GM23338 (cell line): ENCODE data around the gene ATP9B. TPM values are rescaled to one million over a fixed set of nuclear protein-coding genes. Genes with fewer than 3 reads are reported as not detected.

Experiments
- ATAC-seq: fragments of 200-7000 bp; cut with Tn5 transposase; 3 replicates; pipeline ENCODE4 v1.9.1; 2020
- DNase-seq: peaks from one replicate; pipeline ENCODE4 v3.0.0-alpha.2; 2015; ENCODE audit warnings: low spot score
- H2AFZ ChIP-seq: fragments of 200-600 bp; sonication (generic); 2 replicates; pipeline ENCODE4 v1.8.0; 2016; ENCODE audit warnings: antibody characterized with exemption, mild to moderate bottlenecking, moderate library complexity
- H3F3A ChIP-seq: fragments of 200-600 bp; sonication (generic); replicated peaks from 2 replicates; pipeline ENCODE4 v1.8.0; 2017; ENCODE audit warnings: antibody characterized with exemption, mixed run types, low read depth
- H3K27ac ChIP-seq: fragments of 200-600 bp; sonication (generic); 2 replicates; pipeline ENCODE4 v1.6.1; 2016; ENCODE audit warnings: low read depth
- H3K27me3 ChIP-seq: fragments of 200-600 bp; sonication (generic); 2 replicates; pipeline ENCODE4 v1.8.0; 2016; ENCODE audit warnings: mild to moderate bottlenecking, mixed run types, moderate library complexity; ENCODE audit not compliant: insufficient read depth
- H3K36me3 ChIP-seq: fragments of 200-600 bp; sonication (generic); 2 replicates; pipeline ENCODE4 v1.8.0; 2016; ENCODE audit warnings: mild to moderate bottlenecking; ENCODE audit not compliant: insufficient read depth
- H3K4me1 ChIP-seq: fragments of 200-600 bp; sonication (generic); 2 replicates; pipeline ENCODE4 v1.8.0; 2016; ENCODE audit warnings: mild to moderate bottlenecking, moderate library complexity; ENCODE audit not compliant: insufficient read depth
- H3K4me2 ChIP-seq: fragments of 200-600 bp; sonication (generic); 2 replicates; pipeline ENCODE4 v1.7.1; 2017; ENCODE audit warnings: mixed run types
- H3K4me3 ChIP-seq: fragments of 200-600 bp; sonication (generic); 2 replicates; pipeline ENCODE4 v1.6.1; 2016; ENCODE audit warnings: mixed run types
- H3K79me2 ChIP-seq: fragments of 200-600 bp; sonication (generic); replicated peaks from 2 replicates; pipeline ENCODE4 v1.8.0; 2017; ENCODE audit warnings: mild to moderate bottlenecking; ENCODE audit not compliant: insufficient read depth
- H3K9me2 ChIP-seq: fragments of 200-600 bp; sonication (generic); 2 replicates; pipeline ENCODE4 v1.8.0; 2017; ENCODE audit not compliant: insufficient read depth
- H4K20me1 ChIP-seq: fragments of 200-600 bp; sonication (generic); replicated peaks from 2 replicates; pipeline ENCODE4 v1.8.0; 2017; ENCODE audit warnings: mild to moderate bottlenecking; ENCODE audit not compliant: insufficient read depth
- H3K27ac Mint-ChIP-seq: 2 replicates; pipeline ENCODE4 v1.8.0; 2020; ENCODE audit warnings: inconsistent platforms, mild to moderate bottlenecking, moderate library complexity, mixed read lengths
- H3K27me3 Mint-ChIP-seq: 3 replicates; pipeline ENCODE4 v1.8.0; 2022; ENCODE audit warnings: low read depth, mild to moderate bottlenecking, moderate library complexity, mixed read lengths, inconsistent platforms; ENCODE audit not compliant: insufficient read depth, poor library complexity
- H3K36me3 Mint-ChIP-seq: 3 replicates; pipeline ENCODE4 v1.8.0; 2021; ENCODE audit warnings: low read depth, mild to moderate bottlenecking, inconsistent platforms, moderate library complexity, mixed read lengths
- H3K4me1 Mint-ChIP-seq: 3 replicates; pipeline ENCODE4 v1.8.0; 2020; ENCODE audit warnings: mild to moderate bottlenecking, inconsistent platforms, mixed read lengths
- H3K4me3 Mint-ChIP-seq: 3 replicates; pipeline ENCODE4 v1.8.0; 2021; ENCODE audit warnings: moderate library complexity, mild to moderate bottlenecking, inconsistent platforms, mixed read lengths
- H3K9me3 Mint-ChIP-seq: 3 replicates; pipeline ENCODE4 v1.8.0; 2020; ENCODE audit warnings: moderate library complexity, mild to moderate bottlenecking, inconsistent platforms, mixed read lengths
- CTCF ChIP-seq, 2 experiments: fragments of 200-600 bp in 1 of 2; sonication (generic) in 1 of 2; conservative IDR thresholded peaks; 2 replicates each; pipeline versions ENCODE4 v1.5.1 to v1.6.1; 2016 to 2017; ENCODE audit warnings: antibody characterized with exemption in 2 of 2, low read depth in 2 of 2, mild to moderate bottlenecking in 2 of 2, moderate library complexity in 1 of 2
- JUNB ChIP-seq: IDR thresholded peaks from one replicate; pipeline ENCODE4 v1.6.1; 2016; ENCODE audit warnings: antibody characterized with exemption; ENCODE audit not compliant: unreplicated experiment
- REST ChIP-seq: IDR thresholded peaks from one replicate; pipeline ENCODE4 v1.6.1; 2018; ENCODE audit warnings: antibody characterized with exemption; ENCODE audit not compliant: unreplicated experiment
- ZNF114 ChIP-seq: fragments of 250-450 bp; sonication (Bioruptor Pico); IDR thresholded peaks from 2 replicates; pipeline ENCODE4 v1.5.0; 2020; ENCODE audit warnings: mild to moderate bottlenecking, moderate library complexity
- ZNF331 ChIP-seq: fragments of 250-450 bp; sonication (Bioruptor Pico); IDR thresholded peaks from 2 replicates; pipeline ENCODE4 v1.5.0; 2020; ENCODE audit warnings: low read depth, mild to moderate bottlenecking, moderate library complexity
- ZNF462 ChIP-seq: fragments of 250-450 bp; sonication (Bioruptor Pico); IDR thresholded peaks from 2 replicates; pipeline ENCODE4 v1.5.0; 2020; ENCODE audit warnings: mild to moderate bottlenecking, moderate library complexity
- polyA plus RNA-seq: library from polyadenylated mRNA; unstranded; fragments of >200 nt; fragmentation: Nextera tagmentation; extraction: Ambion mirVana; gene quantifications from 2 replicates; pipeline ENCODE4 v1.2.1, GENCODE V29; 2016
- total RNA-seq: library from RNA; depleted of rRNA; stranded (reverse); fragments of >200 nt; shearing (Covaris generic); gene quantifications from 2 replicates; pipeline ENCODE4 v1.2.3, GENCODE V29; 2014

Gene ATP9B
- total and polyA plus RNA-seq, 2 experiments from 2014 or later: 14.2 to 25.6 TPM

GRCh38 chr18:79411614-79412526 lies 342.7 kb downstream of the ATP9B start:
- no peaks in the 10 kb centered on the region for H3K36me3 ChIP-seq
- TF ChIP-seq JUNB (no peak), CTCF (conservative IDR thresholded peaks at IDR 0.05; ENCODE audit: low read depth in 2 of 2) (0 out of 4 replicates have a peak, but pooled peaks of 1 of the 2 experiments have one; percentile 0), REST (no peak)
- ATAC-seq: peak; percentile 73
- H3K27me3 Mint-ChIP-seq: peaks cover 11% of the 10 kb centered on the region
- no peaks in the 10 kb centered on the region for H3F3A ChIP-seq
- H3K4me2 ChIP-seq: no peak overlapping the region
- no peaks in the 10 kb centered on the region for H4K20me1 ChIP-seq
- no peak overlapping the region for H3K4me3 ChIP-seq
- no peak overlapping the region for H3K27ac Mint-ChIP-seq
- no peaks in the 10 kb centered on the region for H3K9me3 Mint-ChIP-seq
- 0 out of 2 replicates have a peak, but pooled peaks cover 4% of the 10 kb centered on the region for H3K9me2 ChIP-seq
- H3K27me3 ChIP-seq: no peaks in the 10 kb centered on the region
- no peak overlapping the region for H3K27ac ChIP-seq
- no peak overlapping the region for H3K4me3 Mint-ChIP-seq
- DNase-seq: peak; percentile 38
- H3K79me2 ChIP-seq: no peaks in the 10 kb centered on the region
- H3K4me1 Mint-ChIP-seq: peaks cover 12% of the 10 kb centered on the region
- peaks cover 5% of the 10 kb centered on the region; the same call in 2 of the 3 replicates for H3K36me3 Mint-ChIP-seq
- no peaks in the 10 kb centered on the region; the same call in 1 of the 2 replicates for H3K4me1 ChIP-seq
- H2AFZ ChIP-seq: no peak overlapping the region; the same call in 1 of the 2 replicates

GRCh38 chr18:79413025-79413424 lies 343.8 kb downstream of the ATP9B start:
- DNase-seq: no peak
- no peak overlapping the region for H2AFZ ChIP-seq
- TF ChIP-seq ZNF462 (CRISPR knock-in tag): no peak
- no peak for TF ChIP-seq ZNF331 (CRISPR knock-in tag)
- no peak for TF ChIP-seq ZNF114

More at GRCh38 chr18:79413025-79413424, 343.8 kb downstream of the ATP9B start:
- no peak overlapping the region for H3K4me2 ChIP-seq
- no peak overlapping the region for H3K4me3 Mint-ChIP-seq
- H3K27me3 ChIP-seq: no peaks in the 10 kb centered on the region
- H3K4me1 ChIP-seq: no peaks in the 10 kb centered on the region; the same call in 1 of the 2 replicates
- 0 out of 2 replicates have a peak, but pooled peaks cover 4% of the 10 kb centered on the region for H3K9me2 ChIP-seq
- H3K79me2 ChIP-seq: no peaks in the 10 kb centered on the region
- peaks cover 5% of the 10 kb centered on the region; the same call in 2 of the 3 replicates for H3K36me3 Mint-ChIP-seq
- H3K9me3 Mint-ChIP-seq: no peaks in the 10 kb centered on the region
- H3K27me3 Mint-ChIP-seq: peaks cover 11% of the 10 kb centered on the region
- no peaks in the 10 kb centered on the region for H3F3A ChIP-seq
- no peak overlapping the region for H3K4me3 ChIP-seq
- H3K27ac Mint-ChIP-seq: no peak overlapping the region
- ATAC-seq: no peak
- H3K27ac ChIP-seq: no peak overlapping the region
- H4K20me1 ChIP-seq: no peaks in the 10 kb centered on the region
- H3K4me1 Mint-ChIP-seq: peaks cover 8% of the 10 kb centered on the region
- no peaks in the 10 kb centered on the region for H3K36me3 ChIP-seq
